ENCODE results near the gene NLRP14. TPM values are rescaled to one million over a fixed set of nuclear protein-coding genes. Genes with fewer than 3 reads are reported as not detected.

The NLRP14 gene
- total RNA-seq, 1 experiment from 2014 or later, result 0.07 TPM

DNA sequence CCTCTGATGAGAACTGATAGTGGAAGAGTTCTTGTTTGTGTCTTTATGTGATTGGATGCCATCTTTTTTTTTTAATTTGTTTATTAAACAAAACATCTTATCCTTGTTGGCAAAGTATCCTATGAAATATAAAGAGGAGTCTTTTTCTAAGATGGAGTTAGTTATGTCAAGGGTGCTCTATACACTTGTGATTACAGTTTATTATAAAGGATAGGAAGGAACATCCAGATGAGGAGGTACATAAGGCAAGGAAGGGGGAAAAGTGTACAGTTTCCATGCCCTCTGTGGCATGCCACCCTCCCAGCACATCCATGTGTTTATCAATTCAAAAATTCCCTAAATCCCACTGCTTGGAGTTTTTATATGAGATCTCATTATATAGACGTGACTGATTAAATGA, 61.2 kb downstream of the NLRP14 start:
- H3K36me3 ChIP-seq (replicated peaks; ENCODE audit: control insufficient read depth, insufficient read depth, low read length), result no peaks in the 10 kb centered on the region

DNA sequence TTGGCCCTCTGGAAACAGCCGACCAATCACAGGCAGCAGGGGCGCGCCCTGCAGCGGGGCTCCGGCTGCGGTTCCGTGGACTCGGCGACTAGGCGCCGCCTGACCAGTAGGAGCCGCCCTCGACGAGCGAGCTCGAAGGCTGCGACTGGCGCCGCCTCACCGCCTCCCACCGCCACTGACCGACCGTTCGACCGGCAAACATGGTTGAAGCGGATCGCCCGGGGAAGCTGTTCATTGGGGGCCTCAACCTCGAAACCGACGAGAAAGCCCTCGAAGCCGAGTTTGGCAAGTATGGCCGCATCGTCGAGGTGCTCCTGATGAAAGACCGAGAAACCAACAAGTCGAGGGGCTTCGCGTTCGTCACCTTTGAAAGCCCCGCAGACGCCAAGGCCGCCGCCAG, 68.6 kb downstream of the NLRP14 start, which contains the start of gene RBMXL2:
TSS of gene RBMXL2 (plus strand) at position 78 of the 400 bp plus-strand sequence. CDS start at position 201, 123 bp downstream.
- H3K27me3 ChIP-seq (ENCODE audit: control insufficient read depth, insufficient read depth, low read length), result no peaks in the 10 kb centered on the region
- H3K4me3 ChIP-seq (ENCODE audit: insufficient read depth, low read depth, low read length), result no peak within 1 kb of the TSS
- DNase-seq, result no peak
- H3K36me3 ChIP-seq (replicated peaks; ENCODE audit: control insufficient read depth, insufficient read depth, low read length), result no peaks in the 10 kb centered on the region

More for the DNA sequence above, 61.2 kb downstream of the NLRP14 start:
- Histone ChIP-seq H3K4me3 (ENCODE audit: insufficient read depth, low read depth, low read length) (no peak overlapping the region), H3K27me3 (ENCODE audit: control insufficient read depth, insufficient read depth, low read length) (no peaks in the 10 kb centered on the region)
- DNase-seq, result no peak

DNA sequence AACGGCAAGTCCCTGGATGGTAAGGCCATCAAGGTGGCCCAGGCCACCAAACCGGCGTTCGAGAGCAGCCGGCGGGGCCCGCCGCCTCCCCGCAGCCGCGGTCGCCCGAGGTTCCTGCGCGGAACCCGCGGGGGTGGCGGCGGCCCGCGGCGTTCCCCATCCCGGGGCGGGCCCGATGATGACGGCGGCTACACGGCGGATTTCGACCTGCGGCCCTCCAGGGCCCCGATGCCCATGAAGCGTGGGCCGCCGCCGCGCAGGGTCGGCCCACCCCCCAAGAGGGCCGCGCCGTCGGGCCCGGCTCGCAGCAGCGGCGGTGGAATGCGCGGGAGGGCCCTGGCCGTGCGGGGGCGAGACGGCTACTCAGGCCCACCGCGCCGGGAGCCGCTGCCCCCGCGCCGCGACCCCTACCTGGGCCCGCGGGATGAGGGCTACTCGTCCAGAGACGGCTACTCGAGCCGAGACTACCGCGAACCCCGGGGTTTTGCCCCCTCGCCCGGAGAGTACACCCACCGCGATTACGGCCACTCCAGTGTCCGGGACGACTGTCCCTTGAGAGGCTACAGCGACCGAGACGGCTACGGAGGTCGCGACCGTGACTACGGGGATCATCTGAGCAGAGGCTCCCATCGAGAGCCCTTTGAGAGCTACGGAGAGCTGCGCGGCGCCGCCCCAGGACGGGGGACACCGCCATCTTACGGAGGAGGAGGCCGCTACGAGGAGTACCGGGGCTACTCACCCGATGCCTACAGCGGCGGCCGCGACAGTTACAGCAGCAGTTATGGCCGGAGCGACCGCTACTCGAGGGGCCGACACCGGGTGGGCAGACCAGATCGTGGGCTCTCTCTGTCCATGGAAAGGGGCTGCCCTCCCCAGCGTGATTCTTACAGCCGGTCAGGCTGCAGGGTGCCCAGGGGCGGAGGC, 69.3 kb downstream of the NLRP14 start:
- H3K36me3 ChIP-seq (replicated peaks; ENCODE audit: control insufficient read depth, insufficient read depth, low read length), result no peaks in the 10 kb centered on the region
- H3K4me3 ChIP-seq (ENCODE audit: insufficient read depth, low read depth, low read length), result no peak overlapping the region
- DNase-seq, result peak; percentile 17
- no peaks in the 10 kb centered on the region for H3K27me3 ChIP-seq (ENCODE audit: control insufficient read depth, insufficient read depth, low read length)

DNA sequence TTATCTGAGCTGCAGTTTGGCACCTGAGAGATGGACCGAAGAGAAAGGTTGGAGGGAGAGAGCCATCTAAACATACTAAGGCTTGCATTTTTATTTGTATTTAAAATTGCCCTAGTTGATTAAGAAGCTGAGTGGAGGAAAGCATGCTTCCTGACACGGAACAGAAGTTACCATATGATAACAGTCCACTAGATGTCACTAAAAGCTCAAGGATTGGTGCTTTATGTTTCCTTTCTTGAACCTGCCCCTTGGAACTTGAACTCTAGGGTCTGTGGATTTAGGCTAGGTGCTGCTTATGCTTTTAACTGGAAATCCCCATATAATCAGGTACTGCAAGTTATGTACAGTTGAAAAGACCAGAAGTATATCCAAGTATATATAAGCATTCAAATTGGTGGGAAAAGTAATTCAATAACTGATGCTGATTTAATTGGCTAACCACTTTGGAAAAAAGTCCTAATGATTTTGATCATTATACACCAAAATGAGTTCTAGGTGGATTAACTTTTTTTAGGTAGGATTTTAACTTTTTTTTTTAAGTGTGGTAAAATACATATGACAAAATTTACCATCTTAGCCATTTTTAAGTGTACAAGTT, 78.1 kb downstream of the NLRP14 start:
- Histone ChIP-seq H3K4me3 (ENCODE audit: insufficient read depth, low read depth, low read length) (no peak overlapping the region), H3K27me3 (ENCODE audit: control insufficient read depth, insufficient read depth, low read length) (no peaks in the 10 kb centered on the region), H3K36me3 (replicated peaks; ENCODE audit: control insufficient read depth, insufficient read depth, low read length) (no peaks in the 10 kb centered on the region)
- peak; percentile 57 for DNase-seq

DNA sequence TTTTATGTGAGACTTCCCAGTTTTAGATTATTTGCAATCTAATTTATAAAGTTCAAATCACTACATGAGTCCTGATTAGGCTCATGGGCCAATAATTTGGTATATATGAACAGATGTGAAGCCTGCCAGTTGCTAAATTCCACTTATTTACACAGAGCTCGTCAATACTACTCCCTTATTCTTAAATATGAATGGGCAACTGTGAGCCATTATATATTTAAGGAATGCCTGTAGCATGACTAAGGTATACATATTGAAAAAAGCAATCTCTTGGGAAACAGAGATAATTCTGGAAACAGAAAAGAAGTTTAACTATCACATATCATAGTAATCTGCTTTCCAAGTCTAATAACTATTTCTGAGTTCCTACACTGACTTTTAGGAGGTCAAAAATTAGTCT, 95.5 kb downstream of the NLRP14 start:
- Histone ChIP-seq H3K4me3 (ENCODE audit: insufficient read depth, low read depth, low read length) (no peak overlapping the region), H3K36me3 (replicated peaks; ENCODE audit: control insufficient read depth, insufficient read depth, low read length) (no peaks in the 10 kb centered on the region), H3K27me3 (ENCODE audit: control insufficient read depth, insufficient read depth, low read length) (no peaks in the 10 kb centered on the region)
- DNase-seq, result no peak

DNA sequence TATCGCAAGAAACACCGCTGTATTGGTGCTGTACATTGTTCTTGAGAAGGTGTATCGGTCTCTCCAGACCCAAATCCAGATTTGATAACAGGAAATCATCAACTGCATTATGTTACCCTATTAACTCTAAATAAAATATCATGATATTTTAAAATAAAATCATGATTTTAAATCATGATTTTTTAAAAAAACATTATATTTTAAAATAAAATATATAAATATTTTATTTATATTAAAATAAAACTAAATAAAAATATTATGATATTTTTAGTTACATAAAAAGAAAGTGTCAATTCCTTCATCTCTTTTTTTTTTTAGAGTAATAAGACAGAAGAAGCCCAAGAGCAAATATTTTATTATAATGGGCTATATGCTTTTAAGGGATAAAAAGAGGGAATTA, 96.1 kb downstream of the NLRP14 start:
- H3K36me3 ChIP-seq (replicated peaks; ENCODE audit: control insufficient read depth, insufficient read depth, low read length), result no peaks in the 10 kb centered on the region
- no peaks in the 10 kb centered on the region for H3K27me3 ChIP-seq (ENCODE audit: control insufficient read depth, insufficient read depth, low read length)
- no peak for DNase-seq
- no peak overlapping the region for H3K4me3 ChIP-seq (ENCODE audit: insufficient read depth, low read depth, low read length)

Other genes with a start within 250 kb of the NLRP14 start
- 0.07 TPM in 2 replicates for gene OR2AG2, start 248.5 kb upstream of the NLRP14 start, total RNA-seq (2014; rRNA removed; shearing (Covaris generic))
- gene OR2AG1, start 237.5 kb upstream of the NLRP14 start, total RNA-seq (2014; rRNA removed; shearing (Covaris generic)), result not detected in 2 replicates
- 0.04 and 0.07 TPM in 2 replicates for gene OR6A2, start 220.8 kb upstream of the NLRP14 start, total RNA-seq (2014; rRNA removed; shearing (Covaris generic))
- gene OR10A5, start 174.8 kb upstream of the NLRP14 start, total RNA-seq (2014; rRNA removed; shearing (Covaris generic)), result not detected in 2 replicates
- not detected in 2 replicates for gene OR10A2, start 157.4 kb upstream of the NLRP14 start, total RNA-seq (2014; rRNA removed; shearing (Covaris generic))
- not detected in 2 replicates for gene OR10A4, start 143.9 kb upstream of the NLRP14 start, total RNA-seq (2014; rRNA removed; shearing (Covaris generic))
- gene OR2D2, start 128.0 kb upstream of the NLRP14 start, total RNA-seq (2014; rRNA removed; shearing (Covaris generic)), result 0.42 TPM in 1 of 2 replicates, not detected in the other
- gene OR2D3, start 99.5 kb upstream of the NLRP14 start, total RNA-seq (2014; rRNA removed; shearing (Covaris generic)), result not detected in 2 replicates
- 7.1 and 11.8 TPM in 2 replicates for gene ZNF215, start 94.1 kb upstream of the NLRP14 start, total RNA-seq (2014; rRNA removed; shearing (Covaris generic))
- gene ZNF214, start 133 bp upstream of the NLRP14 start, total RNA-seq (2014; rRNA removed; shearing (Covaris generic)), result 1.1 and 1.6 TPM in 2 replicates
- gene RBMXL2, start 68.5 kb downstream of the NLRP14 start, total RNA-seq (2014; rRNA removed; shearing (Covaris generic)), result not detected in 2 replicates
- 0.67 and 1.3 TPM in 2 replicates for gene SYT9, start 231.4 kb downstream of the NLRP14 start, total RNA-seq (2014; rRNA removed; shearing (Covaris generic))

All from H7 (cell line).